Measurements from ENCODE around the gene AQP12B. TPM values are rescaled to one million over a fixed set of nuclear protein-coding genes. Genes with fewer than 3 reads are reported as not detected.

Gene AQP12B
- total RNA-seq, 1 experiment from 2014 or later = not detected

DNA sequence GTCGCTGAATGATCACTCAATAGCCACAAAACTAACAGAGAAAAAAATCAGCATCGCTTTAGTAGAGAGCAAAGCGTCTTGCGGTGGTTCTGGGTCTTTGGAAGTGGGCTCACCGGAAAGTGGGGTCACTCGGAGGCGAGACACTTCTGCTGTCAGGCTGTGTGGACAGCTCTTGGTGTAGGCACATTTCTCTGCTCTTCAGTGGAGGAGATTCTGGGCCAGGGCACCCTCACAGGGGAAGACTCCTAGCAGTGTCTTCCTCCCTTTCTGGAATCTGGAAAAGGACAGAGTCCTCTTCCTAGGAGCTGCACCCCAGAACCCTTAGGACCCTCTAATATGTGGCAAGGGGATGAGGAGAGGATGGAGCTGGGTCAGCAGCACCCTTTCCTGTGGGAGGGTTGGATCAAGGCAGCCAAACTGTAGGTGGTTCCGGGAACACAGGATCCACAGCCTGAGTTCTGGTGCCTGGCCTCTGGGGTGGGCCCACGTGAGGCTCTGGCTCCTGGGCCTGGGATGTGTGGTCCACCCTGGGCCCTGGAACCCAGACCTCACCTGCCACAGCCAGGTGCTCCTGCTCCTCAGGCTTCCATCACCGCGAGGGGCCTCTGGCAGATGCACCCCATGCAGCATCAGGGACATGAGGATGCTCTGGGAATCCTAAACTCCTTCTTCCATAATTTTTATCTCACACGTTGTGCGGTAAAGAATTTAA is 32.3 kb downstream of the AQP12B start:
- Histone ChIP-seq H3K79me2 (ENCODE audit: insufficient read depth, low read length) (no peaks in the 10 kb centered on the region), H4K5ac (ENCODE audit: insufficient read length, low read depth, low read length) (no peak overlapping the region), H2BK120ac (ENCODE audit: low read depth, low read length, poor library complexity, severe bottlenecking) (no peak overlapping the region), H4K8ac (replicated peaks; ENCODE audit: insufficient read length, low read depth, low read length) (no peak overlapping the region), H3K14ac (ENCODE audit: insufficient read depth, low read length) (no peak overlapping the region; the same call in 1 of the 2 replicates), H3K27me3 (ENCODE audit: insufficient read depth, low read length) (no peaks in the 10 kb centered on the region; the same call in 1 of the 2 replicates), H3K4me2 (ENCODE audit: insufficient read depth, insufficient read length, low read length) (no peak overlapping the region), H2BK12ac (ENCODE audit: insufficient read length, low read depth, low read length) (no peak overlapping the region), H2BK15ac (ENCODE audit: low read depth, low read length) (no peak overlapping the region; the same call in 1 of the 2 replicates), H3K4me1 (ENCODE audit: insufficient read depth, low read length) (no peaks in the 10 kb centered on the region), H2AFZ (ENCODE audit: low read length) (no peak overlapping the region), H3K18ac (ENCODE audit: insufficient read length, low read depth, low read length) (no peak overlapping the region), H3K23ac (ENCODE audit: insufficient read length, low read depth, low read length) (no peak overlapping the region), H3T11ph (ENCODE audit: low read length) (no peak overlapping the region), H3K56ac (ENCODE audit: insufficient read length, low read depth, low read length) (no peak overlapping the region), H2BK5ac (ENCODE audit: insufficient read length, low read length) (no peak overlapping the region), H3K4ac (ENCODE audit: low read depth, low read length) (no peak overlapping the region), H3K9ac (ENCODE audit: extremely low read depth, insufficient read length, low read length) (no peak overlapping the region), H2BK20ac (ENCODE audit: low read depth, low read length, poor library complexity, severe bottlenecking) (no peak overlapping the region), H4K20me1 (ENCODE audit: control insufficient read depth, insufficient read depth, insufficient read length) (no peaks in the 10 kb centered on the region), H3K27ac (ENCODE audit: insufficient read length, low read depth, low read length) (no peak overlapping the region), H3K23me2 (ENCODE audit: insufficient read length, low read depth, low read length, poor library complexity, severe bottlenecking) (no peaks in the 10 kb centered on the region), H2AK5ac (ENCODE audit: insufficient read length, low read length) (no peak overlapping the region), H3K79me1 (ENCODE audit: insufficient read depth, low read depth, low read length, poor library complexity, severe bottlenecking) (no peaks in the 10 kb centered on the region), H4K91ac (ENCODE audit: insufficient read length, low read depth, low read length) (no peak overlapping the region), H3K9me3 (ENCODE audit: control insufficient read depth, low read depth, low read length) (no peaks in the 10 kb centered on the region)
- H3K9me3 Mint-ChIP-seq = peaks cover 4% of the 10 kb centered on the region in 2 experiments; a peak in 3 of 5 replicates
- peaks cover 74% of the 10 kb centered on the region for H3K27me3 Mint-ChIP-seq (ENCODE audit: low read depth)
- H3K4me3 Mint-ChIP-seq = no peak overlapping the region
- DNase-seq = no peak
- H3K36me3 Mint-ChIP-seq (ENCODE audit: insufficient read depth in 1 of 3, low read depth in 3 of 3) = no peaks in the 10 kb centered on the region; a peak in 2 of 7 replicates
- TF ChIP-seq, protein P1, sequence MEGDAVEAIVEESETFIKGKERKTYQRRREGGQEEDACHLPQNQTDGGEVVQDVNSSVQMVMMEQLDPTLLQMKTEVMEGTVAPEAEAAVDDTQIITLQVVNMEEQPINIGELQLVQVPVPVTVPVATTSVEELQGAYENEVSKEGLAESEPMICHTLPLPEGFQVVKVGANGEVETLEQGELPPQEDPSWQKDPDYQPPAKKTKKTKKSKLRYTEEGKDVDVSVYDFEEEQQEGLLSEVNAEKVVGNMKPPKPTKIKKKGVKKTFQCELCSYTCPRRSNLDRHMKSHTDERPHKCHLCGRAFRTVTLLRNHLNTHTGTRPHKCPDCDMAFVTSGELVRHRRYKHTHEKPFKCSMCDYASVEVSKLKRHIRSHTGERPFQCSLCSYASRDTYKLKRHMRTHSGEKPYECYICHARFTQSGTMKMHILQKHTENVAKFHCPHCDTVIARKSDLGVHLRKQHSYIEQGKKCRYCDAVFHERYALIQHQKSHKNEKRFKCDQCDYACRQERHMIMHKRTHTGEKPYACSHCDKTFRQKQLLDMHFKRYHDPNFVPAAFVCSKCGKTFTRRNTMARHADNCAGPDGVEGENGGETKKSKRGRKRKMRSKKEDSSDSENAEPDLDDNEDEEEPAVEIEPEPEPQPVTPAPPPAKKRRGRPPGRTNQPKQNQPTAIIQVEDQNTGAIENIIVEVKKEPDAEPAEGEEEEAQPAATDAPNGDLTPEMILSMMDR (conservative IDR thresholded peaks at IDR 0.05) = no peak
- no peak overlapping the region for H3K27ac Mint-ChIP-seq
- WGBS (ENCODE audit: extremely low coverage, insufficient read length, low lambda C conversion rate) = no CpG with 5 or more reads among the region's 13 CpGs
- H3K4me1 Mint-ChIP-seq = peaks cover 9 to 14% of the 10 kb centered on the region in 2 experiments
